GM12878 (cell line): ENCODE measurements around the gene GPRIN2.

ENCODE experiments used
- CBFB ChIP-seq: IDR thresholded peaks from 2 replicates; pipeline ENCODE4 v1.6.1; 2016; ENCODE audit warnings: antibody characterized with exemption, low read depth
- E4F1 ChIP-seq: fragments of 450-650 bp; IDR thresholded peaks from 2 replicates; pipeline ENCODE4 v1.6.1; 2018; ENCODE audit warnings: borderline replicate concordance, mild to moderate bottlenecking; ENCODE audit not compliant: partially characterized antibody
- EZH2 ChIP-seq: IDR thresholded peaks from 2 replicates; pipeline ENCODE4 v1.6.1; 2012; ENCODE audit warnings: low read depth, mild to moderate bottlenecking, control low read depth, inconsistent platforms, low read length, borderline replicate concordance; ENCODE audit not compliant: control insufficient read depth
- GABPA ChIP-seq: IDR thresholded peaks from 2 replicates; pipeline ENCODE4 v1.6.1; 2014; ENCODE audit warnings: antibody characterized with exemption, low read depth, mild to moderate bottlenecking, inconsistent platforms
- KAT2A ChIP-seq: conservative IDR thresholded peaks from 2 replicates; pipeline ENCODE4 v1.6.1; 2011; ENCODE audit warnings: low read depth, low read length; ENCODE audit not compliant: control insufficient read depth
- LARP7 ChIP-seq: fragments of 450-650 bp; IDR thresholded peaks from 2 replicates; pipeline ENCODE4 v1.6.1; 2017; ENCODE audit warnings: mild to moderate bottlenecking
- POLR2A ChIP-seq: IDR thresholded peaks from 2 replicates; pipeline ENCODE4 v1.6.1; 2011; ENCODE audit warnings: low read depth, mild to moderate bottlenecking, low read length
- RAD21 ChIP-seq: IDR thresholded peaks from 2 replicates; pipeline ENCODE4 v1.6.1; 2011; ENCODE audit warnings: mild to moderate bottlenecking, low read depth, low read length, moderate library complexity; ENCODE audit not compliant: insufficient read depth
- SP1 ChIP-seq: IDR thresholded peaks from one replicate; pipeline ENCODE4 v1.6.1; 2011; ENCODE audit warnings: low read depth, low read length
- TAF1 ChIP-seq: IDR thresholded peaks from 2 replicates; pipeline ENCODE4 v1.6.1; 2011; ENCODE audit warnings: mild to moderate bottlenecking, low read depth, low read length, borderline replicate concordance
- TF ChIP-seq, protein P1 (sequence below), 3 experiments: IDR thresholded peaks in 2 of 3; conservative IDR thresholded peaks in 1 of 3; 2 replicates each; pipeline ENCODE4 v1.5.1; 2011; ENCODE audit warnings: low read depth in 3 of 3, low read length in 3 of 3, mild to moderate bottlenecking in 3 of 3, control low read depth in 2 of 3, moderate library complexity in 2 of 3, inconsistent platforms in 1 of 3, mixed read lengths in 1 of 3; ENCODE audit not compliant: control insufficient read depth in 2 of 3, insufficient read depth in 1 of 3; ENCODE audit errors: extremely low read depth in 1 of 3

GRCh38 chr10:46518028-46518725 lies 38.3 kb downstream of the GPRIN2 start:
- TF ChIP-seq POLR2A (no peak), GABPA (no peak), LARP7 (no peak), SP1 (no peak), CBFB (no peak), EZH2 (no peak), E4F1 (no peak), RAD21 (no peak), TAF1 (no peak), KAT2A (no peak)
- TF ChIP-seq, protein P1, sequence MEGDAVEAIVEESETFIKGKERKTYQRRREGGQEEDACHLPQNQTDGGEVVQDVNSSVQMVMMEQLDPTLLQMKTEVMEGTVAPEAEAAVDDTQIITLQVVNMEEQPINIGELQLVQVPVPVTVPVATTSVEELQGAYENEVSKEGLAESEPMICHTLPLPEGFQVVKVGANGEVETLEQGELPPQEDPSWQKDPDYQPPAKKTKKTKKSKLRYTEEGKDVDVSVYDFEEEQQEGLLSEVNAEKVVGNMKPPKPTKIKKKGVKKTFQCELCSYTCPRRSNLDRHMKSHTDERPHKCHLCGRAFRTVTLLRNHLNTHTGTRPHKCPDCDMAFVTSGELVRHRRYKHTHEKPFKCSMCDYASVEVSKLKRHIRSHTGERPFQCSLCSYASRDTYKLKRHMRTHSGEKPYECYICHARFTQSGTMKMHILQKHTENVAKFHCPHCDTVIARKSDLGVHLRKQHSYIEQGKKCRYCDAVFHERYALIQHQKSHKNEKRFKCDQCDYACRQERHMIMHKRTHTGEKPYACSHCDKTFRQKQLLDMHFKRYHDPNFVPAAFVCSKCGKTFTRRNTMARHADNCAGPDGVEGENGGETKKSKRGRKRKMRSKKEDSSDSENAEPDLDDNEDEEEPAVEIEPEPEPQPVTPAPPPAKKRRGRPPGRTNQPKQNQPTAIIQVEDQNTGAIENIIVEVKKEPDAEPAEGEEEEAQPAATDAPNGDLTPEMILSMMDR (IDR thresholded peaks at IDR 0.05 in 2 of 3, conservative IDR thresholded peaks at IDR 0.05 in 1 of 3; ENCODE audit: control insufficient read depth in 2 of 3, extremely low read depth in 1 of 3, insufficient read depth in 1 of 3, low read depth in 3 of 3, low read length in 3 of 3), result no peak
